Esophagus muscularis mucosa (tissue), 4 donors: ENCODE measurements around the gene STOM. TPM values are rescaled to one million over a fixed set of nuclear protein-coding genes. Genes with fewer than 3 reads are reported as not detected.

ENCODE experiments used
- DNase-seq: peaks from one replicate; pipeline ENCODE4 v3.0.0-alpha.2; 2017; ENCODE audit errors: extremely low spot score
- H3K27ac ChIP-seq, 4 donors: fragments of 200-600 bp; sonication (generic); replicated peaks in 1 of 4; 1 replicate in 3 of 4; 2 replicates in 1 of 4; pipeline ENCODE4 v1.5.1; 2016 to 2019; ENCODE audit warnings: mild to moderate bottlenecking in 1 of 4
- H3K27me3 ChIP-seq, 4 donors: fragments of 200-600 bp; sonication (generic); one replicate each; pipeline versions ENCODE4 v1.5.1 to v1.6.0; 2016 to 2019
- H3K36me3 ChIP-seq, 4 donors: fragments of 200-600 bp; sonication (generic); one replicate each; pipeline ENCODE4 v1.5.1; 2016 to 2019
- H3K4me1 ChIP-seq, 4 donors: fragments of 200-600 bp; sonication (generic); one replicate each; pipeline ENCODE4 v1.5.1; 2016 to 2019
- H3K4me3 ChIP-seq, 4 donors: fragments of 200-600 bp; sonication (generic); 1 replicate in 2 of 4; 2 replicates in 2 of 4; pipeline ENCODE4 v1.5.1; 2016 to 2019; ENCODE audit warnings: mild to moderate bottlenecking in 4 of 4, moderate library complexity in 1 of 4
- H3K9me3 ChIP-seq, 4 donors: fragments of 200-600 bp; sonication (generic); 1 replicate in 3 of 4; 2 replicates in 1 of 4; pipeline ENCODE4 v1.5.1; 2016 to 2019
- EP300 ChIP-seq: sonication (generic); formaldehyde crosslinking; IDR thresholded peaks from one replicate; pipeline ENCODE4 v1.6.1; 2017; ENCODE audit warnings: antibody characterized with exemption
- POLR2A ChIP-seq: fragments of 450-650 bp; IDR thresholded peaks from one replicate; pipeline ENCODE4 v1.6.1; 2017; ENCODE audit warnings: antibody characterized with exemption, moderate library complexity, mild to moderate bottlenecking, low read depth
- POLR2AphosphoS5 ChIP-seq, 2 donors: sonication (generic); formaldehyde crosslinking; IDR thresholded peaks; one replicate each; pipeline ENCODE4 v1.6.1; 2017; ENCODE audit warnings: antibody characterized with exemption in 2 of 2
- WGBS: methylation state at CpG from one replicate; pipeline ENCODE4 v1.1.5; 2018; 5-methylcytosine and 5-hydroxymethylcytosine counted together
- intact Hi-C: fragments of 100-400 bp; cut with DNase I; formaldehyde crosslinking; loops from one replicate; pipeline ENCODE4 v1.15.1; 2023
- total RNA-seq, 4 donors: library from RNA; depleted of rRNA; stranded (reverse); fragments of >200 nt; gene quantifications; one replicate each; pipeline versions ENCODE4 v1.1.0 to v1.2.1, GENCODE V29; 2016
- TF ChIP-seq, protein P1 (sequence below), 3 experiments: fragments of 200-600 bp in 2 of 3; fragments of 450-650 bp in 1 of 3; sonication (generic) in 2 of 3; IDR thresholded peaks; one replicate each; pipeline ENCODE4 v1.5.1; 2017 to 2019; ENCODE audit warnings: antibody characterized with exemption in 3 of 3, mild to moderate bottlenecking in 2 of 3, moderate library complexity in 1 of 3

STOM gene
- total RNA-seq, 4 donors from 2014 or later: 250 to 554 (median 444) TPM

DNA sequence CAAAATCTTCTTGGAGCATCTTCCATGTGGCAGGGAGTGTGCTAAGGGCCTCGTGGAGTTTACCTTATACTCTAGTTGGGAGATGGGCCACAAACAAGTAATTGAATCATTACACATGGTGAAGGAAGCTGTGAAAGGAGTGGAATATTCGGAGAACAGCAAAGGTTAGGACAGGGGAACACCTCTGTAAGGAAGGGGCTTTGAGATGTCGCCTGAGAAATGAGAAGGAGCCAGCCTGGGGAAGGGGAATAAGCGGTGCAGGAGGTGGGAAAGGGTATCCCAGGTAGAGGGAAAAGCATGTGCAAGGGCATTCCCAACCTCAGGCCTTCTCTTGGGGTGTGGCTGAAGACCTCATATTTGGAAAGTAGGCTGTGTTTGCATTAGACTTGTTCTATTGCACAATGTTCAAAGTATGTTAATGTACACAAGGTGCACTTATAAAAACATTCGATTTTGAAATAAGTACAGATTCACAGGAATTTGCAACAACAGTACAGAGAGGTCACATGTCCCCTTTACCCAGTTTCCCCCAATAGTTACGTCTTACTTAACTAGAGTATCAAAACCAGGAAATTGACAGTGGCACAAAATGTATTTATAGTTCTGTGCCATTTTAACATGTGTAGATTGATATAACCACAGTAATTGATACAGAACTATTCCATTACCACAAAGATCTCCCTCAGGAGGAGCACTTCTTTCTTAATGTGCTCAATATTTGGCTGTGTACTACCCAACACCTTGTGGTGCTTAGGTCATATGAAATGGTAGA lies 2.4 kb upstream of the STOM start:
- 76% methylated on average over 6 of the region's 6 CpGs for WGBS
- no peaks in the 10 kb centered on the region for H3K9me3 ChIP-seq
- no peak overlapping the region for H3K4me3 ChIP-seq
- TF ChIP-seq EP300 (no peak), POLR2AphosphoS5 (IDR thresholded peaks at IDR 0.05) (no peak), POLR2A (no peak)
- TF ChIP-seq, protein P1, sequence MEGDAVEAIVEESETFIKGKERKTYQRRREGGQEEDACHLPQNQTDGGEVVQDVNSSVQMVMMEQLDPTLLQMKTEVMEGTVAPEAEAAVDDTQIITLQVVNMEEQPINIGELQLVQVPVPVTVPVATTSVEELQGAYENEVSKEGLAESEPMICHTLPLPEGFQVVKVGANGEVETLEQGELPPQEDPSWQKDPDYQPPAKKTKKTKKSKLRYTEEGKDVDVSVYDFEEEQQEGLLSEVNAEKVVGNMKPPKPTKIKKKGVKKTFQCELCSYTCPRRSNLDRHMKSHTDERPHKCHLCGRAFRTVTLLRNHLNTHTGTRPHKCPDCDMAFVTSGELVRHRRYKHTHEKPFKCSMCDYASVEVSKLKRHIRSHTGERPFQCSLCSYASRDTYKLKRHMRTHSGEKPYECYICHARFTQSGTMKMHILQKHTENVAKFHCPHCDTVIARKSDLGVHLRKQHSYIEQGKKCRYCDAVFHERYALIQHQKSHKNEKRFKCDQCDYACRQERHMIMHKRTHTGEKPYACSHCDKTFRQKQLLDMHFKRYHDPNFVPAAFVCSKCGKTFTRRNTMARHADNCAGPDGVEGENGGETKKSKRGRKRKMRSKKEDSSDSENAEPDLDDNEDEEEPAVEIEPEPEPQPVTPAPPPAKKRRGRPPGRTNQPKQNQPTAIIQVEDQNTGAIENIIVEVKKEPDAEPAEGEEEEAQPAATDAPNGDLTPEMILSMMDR (IDR thresholded peaks at IDR 0.05): no peak
- DNase-seq: no peak
- no peaks in the 10 kb centered on the region for H3K36me3 ChIP-seq
- intact Hi-C loops: loop anchor here (5.0 kb wide), 1 partner anchor 105 kb away; the partner anchor contains the start of gene GSN
- H3K27me3 ChIP-seq: no peaks in the 10 kb centered on the region
- H3K27ac ChIP-seq: peak overlapping the region; percentile 94 to 97 (median 96)
- peaks cover 37 to 71% (median 61%) of the 10 kb centered on the region in 4 donors for H3K4me1 ChIP-seq

DNA sequence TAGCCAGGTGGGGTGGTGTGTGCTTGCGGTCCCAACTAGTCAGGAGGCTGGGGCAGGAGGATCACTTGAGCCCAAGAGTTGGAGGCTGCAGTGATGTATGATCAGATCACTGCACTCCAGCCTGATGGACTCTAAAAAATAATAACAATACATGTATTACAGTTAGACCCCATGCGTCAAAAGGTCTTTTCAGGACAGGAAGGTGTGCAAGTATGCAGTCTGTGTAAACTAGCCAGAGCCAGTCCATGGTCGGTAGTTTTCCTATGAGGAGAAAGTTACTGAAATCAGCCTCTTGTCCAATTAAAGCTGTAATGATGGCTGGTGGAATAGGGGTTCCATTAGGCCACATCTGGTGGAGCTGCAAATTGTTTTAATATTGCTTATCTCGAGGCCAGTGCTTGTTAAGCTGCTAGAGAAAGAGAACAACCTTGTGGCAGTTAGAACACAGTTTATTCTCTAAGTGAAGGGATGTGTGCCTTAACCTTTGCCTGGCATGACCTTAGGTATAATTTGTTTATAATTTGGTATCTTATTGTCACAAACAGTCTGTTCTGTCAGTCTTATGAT lies 1.5 kb upstream of the STOM start:
- intact Hi-C loops: loop anchor here (5.0 kb wide), 1 partner anchor 104 kb away; the partner anchor contains the start of gene GSN

DNA sequence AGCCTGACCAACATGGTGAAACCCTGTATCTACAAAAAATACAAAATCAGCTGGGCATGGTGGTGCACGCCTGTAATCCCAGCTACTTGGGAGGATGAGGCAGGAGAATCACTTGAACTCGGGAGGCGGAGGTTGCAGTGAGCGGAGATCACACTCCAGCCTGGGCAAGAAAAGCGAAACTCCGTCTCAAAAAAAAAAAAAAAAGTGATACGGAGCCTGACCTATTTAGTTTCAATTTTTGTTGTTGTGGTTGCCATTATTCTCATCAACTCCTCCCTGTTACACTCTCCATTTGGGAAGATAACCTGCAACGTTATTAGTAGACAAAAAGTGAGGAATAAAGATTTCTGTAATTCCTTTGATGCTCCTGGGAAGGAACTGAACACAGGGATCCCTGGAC lies 1.3 kb downstream of the STOM start:
- peaks cover 59 to 85% (median 80%) of the 10 kb centered on the region in 4 donors for H3K4me1 ChIP-seq
- intact Hi-C loops: no loop called here

More for the DNA sequence above, 1.5 kb upstream of the STOM start:
- Histone ChIP-seq H3K36me3 (peaks cover 0 to 5% (median 1%) of the 10 kb centered on the region in 4 donors), H3K4me1 (peaks cover 41 to 80% (median 69%) of the 10 kb centered on the region in 4 donors), H3K27ac (peak overlapping the region; percentile 94 to 97 (median 96)), H3K9me3 (no peaks in the 10 kb centered on the region), H3K27me3 (no peaks in the 10 kb centered on the region), H3K4me3 (no peak overlapping the region)
- DNase-seq: no peak
- TF ChIP-seq, protein P1 (IDR thresholded peaks at IDR 0.05): no peak
- TF ChIP-seq EP300: no peak
- TF ChIP-seq POLR2AphosphoS5 (IDR thresholded peaks at IDR 0.05): no peak
- TF ChIP-seq POLR2A: no peak
- WGBS: 67% methylated on average over 4 of the region's 4 CpGs

DNA sequence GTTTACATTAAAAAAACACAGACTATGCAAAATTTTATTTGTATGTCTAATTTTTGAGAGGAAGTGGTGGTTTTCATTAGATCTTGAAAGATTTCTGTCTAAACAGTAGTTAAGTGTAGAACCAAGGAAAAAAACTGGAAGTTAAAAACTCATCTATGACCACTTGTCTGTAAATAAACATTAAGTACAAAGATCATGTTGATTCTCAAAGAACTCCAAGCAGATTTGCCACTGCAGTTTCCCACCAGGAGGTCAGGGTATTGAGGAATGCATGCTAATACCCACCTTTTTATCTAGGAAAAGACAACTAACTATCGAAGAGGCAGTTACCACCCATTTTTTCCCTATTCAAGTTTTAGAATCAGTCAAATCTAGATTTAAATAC lies 1.9 kb downstream of the STOM start:
- DNase-seq: no peak
- Histone ChIP-seq H3K4me3 (peak overlapping the region; percentile 74 to 87 (median 82)), H3K9me3 (no peaks in the 10 kb centered on the region), H3K36me3 (peaks cover 0 to 13% (median 6%) of the 10 kb centered on the region in 4 donors), H3K27me3 (no peaks in the 10 kb centered on the region), H3K27ac (peak overlapping the region; percentile 94 to 97 (median 96)), H3K4me1 (peaks cover 59 to 85% (median 80%) of the 10 kb centered on the region in 4 donors)
- TF ChIP-seq, protein P1 (IDR thresholded peaks at IDR 0.05): no peak
- TF ChIP-seq POLR2A (no peak), EP300 (no peak), POLR2AphosphoS5 (IDR thresholded peaks at IDR 0.05) (no peak)
- 43% methylated on average over 1 of the region's 1 CpG for WGBS
- intact Hi-C loops: no loop called here

More for the DNA sequence above, 1.3 kb downstream of the STOM start:
- no peak for TF ChIP-seq EP300
- TF ChIP-seq POLR2A: no peak
- TF ChIP-seq, protein P1 (IDR thresholded peaks at IDR 0.05): no peak
- no peak for TF ChIP-seq POLR2AphosphoS5 (IDR thresholded peaks at IDR 0.05)
- no peak for DNase-seq
- Histone ChIP-seq H3K36me3 (peaks cover 0 to 13% (median 6%) of the 10 kb centered on the region in 4 donors), H3K4me3 (peak overlapping the region; percentile 74 to 87 (median 82)), H3K9me3 (no peaks in the 10 kb centered on the region), H3K27ac (peak overlapping the region; percentile 94 to 97 (median 96)), H3K27me3 (no peaks in the 10 kb centered on the region)
- WGBS: 29% methylated on average over 8 of the region's 8 CpGs
